NCI-H146 (cell line): Measurements from ENCODE around the gene WWOX.
A peak's percentile ranks its signal among the peaks of the same experiment; 100 is the strongest.

Experiments
- DNase-seq: peaks from one replicate; lab custom pipeline; 2025; lab: John Stamatoyannopoulos, UW

The WWOX gene

DNA sequence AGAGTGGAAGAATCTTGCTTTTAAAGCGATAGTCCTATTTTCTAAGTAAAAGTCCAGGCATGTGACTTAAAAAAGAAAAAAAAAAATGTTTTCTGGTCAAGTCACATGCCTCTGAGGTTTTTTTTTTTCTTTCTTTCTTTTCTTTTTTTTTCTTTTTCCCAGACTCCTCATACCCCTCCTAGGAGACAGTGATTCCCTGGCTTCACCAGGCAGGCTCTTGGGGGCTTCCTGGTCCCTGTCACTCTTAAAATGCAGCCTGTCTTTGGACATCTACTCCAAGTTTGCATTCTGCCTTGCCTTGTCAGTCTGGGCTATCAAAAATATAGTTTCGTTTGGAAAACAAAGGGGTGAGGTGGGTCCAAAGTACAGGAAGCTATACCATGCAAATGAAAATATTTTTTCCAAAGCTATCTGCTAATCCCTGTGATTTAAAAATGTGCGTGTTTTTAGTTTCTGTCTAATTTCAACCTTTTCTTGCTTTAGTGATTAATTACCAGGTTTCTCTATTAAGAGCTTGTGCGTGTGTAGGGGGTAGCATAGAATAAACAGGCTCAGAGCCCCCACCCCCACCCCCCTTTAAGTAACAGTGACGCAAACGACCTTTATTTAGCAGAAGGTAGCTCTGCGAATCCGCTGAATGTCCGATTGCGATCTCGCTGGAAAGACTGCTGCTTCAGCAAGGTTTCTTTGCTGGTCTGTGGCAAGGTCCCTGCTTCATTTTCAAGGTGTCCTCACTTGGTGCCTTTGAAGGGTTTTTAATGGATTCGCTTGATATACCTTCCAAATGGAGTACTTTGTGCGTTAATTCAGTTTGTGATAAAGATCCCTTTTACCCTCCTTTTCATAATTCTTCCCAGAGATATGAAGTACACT, 510.2 kb downstream of the WWOX start:
- no peak for DNase-seq

DNA sequence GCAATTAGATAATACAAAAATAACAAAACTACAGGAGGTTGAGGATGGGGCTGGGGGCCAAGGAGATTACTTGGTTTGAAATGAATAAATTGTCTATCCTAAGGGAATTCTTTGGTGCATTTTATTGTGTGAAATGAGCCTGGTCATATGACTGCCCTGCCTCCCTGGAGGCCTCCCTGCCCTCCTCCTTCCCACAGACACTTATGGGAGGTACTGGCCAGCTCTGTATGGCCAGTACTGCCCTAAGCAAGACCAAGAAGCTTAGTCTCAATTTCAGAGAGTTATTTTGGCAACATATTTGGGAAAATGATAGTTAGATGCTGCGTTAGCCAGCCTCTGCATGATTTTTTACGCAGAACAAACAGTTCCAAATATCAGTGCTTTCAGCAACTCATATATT, 511.9 kb downstream of the WWOX start:
- DNase-seq: no peak

DNA sequence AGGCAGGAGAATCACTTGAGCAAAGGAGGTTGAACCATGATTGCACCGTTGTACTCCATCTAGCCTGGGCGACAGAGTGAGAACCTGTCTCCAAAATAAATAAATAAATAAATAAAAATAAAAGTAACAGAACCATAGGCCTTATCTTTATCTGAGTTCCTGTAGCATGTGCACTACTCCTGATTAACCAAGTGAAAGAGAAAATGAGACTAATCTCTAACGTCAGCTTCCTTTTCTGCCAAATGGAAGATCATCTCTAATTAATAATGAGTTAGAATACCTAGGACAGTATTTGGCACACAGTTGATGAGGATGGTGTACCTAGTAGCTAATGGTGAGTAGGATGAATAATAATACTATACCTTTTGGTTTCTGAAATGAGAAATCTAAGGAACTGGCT, 520.4 kb downstream of the WWOX start:
- no peak for DNase-seq

DNA sequence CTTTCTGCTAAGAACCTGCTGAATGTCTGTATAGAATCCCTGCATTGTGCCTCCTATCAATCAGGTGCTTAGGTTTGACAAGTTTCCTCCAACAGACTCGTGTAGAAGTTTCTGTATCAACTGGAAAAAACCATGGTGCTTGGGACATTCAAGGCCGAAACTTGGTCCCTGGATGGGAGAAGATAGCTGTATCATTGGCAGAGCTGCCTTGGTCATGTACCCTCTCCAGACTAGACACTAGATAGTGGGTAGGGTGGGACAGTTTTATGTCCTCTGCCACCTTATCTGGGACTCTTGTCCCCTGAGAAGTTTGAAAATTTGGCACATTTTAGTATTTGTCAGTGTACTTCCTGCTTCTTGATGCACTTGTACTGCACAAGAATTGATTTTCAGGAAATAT, 520.8 kb downstream of the WWOX start:
- DNase-seq: no peak

DNA sequence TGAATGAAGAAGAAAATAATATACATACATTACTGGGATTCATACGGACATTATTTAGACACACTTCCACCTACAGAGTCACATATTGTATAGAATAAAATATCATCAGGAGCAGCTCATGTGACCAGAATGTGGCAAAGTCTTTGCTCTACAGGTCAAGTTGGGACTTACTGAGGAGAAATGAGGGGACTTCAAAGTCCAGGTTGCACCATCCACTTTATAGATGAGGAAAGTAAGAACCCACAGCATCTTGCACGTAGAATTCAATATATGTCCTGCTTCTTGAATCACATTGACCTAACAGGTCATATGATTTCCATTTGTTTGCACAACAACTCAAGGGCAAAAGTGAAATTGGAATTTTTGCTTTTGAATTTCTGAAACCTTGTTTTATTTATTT, 524.3 kb downstream of the WWOX start:
- DNase-seq: no peak

DNA sequence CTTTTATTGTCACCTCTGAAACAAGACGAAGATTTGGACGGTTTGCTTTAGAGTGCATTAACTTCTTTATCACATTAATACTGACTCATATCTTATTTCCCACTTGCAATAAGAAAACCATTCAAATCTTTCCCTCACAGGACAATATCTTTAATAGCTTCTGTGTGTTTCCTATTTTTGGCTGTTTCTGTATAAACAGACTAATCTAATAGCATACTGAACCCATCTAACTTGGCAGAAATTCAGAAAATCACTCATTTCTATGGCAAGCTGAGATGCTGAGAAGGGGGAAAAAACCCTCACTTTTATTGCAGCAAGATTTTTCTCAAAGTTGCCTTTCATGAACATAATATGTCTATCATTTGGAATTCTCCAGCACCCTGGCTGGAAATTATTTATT, 524.9 kb downstream of the WWOX start:
- no peak for DNase-seq

DNA sequence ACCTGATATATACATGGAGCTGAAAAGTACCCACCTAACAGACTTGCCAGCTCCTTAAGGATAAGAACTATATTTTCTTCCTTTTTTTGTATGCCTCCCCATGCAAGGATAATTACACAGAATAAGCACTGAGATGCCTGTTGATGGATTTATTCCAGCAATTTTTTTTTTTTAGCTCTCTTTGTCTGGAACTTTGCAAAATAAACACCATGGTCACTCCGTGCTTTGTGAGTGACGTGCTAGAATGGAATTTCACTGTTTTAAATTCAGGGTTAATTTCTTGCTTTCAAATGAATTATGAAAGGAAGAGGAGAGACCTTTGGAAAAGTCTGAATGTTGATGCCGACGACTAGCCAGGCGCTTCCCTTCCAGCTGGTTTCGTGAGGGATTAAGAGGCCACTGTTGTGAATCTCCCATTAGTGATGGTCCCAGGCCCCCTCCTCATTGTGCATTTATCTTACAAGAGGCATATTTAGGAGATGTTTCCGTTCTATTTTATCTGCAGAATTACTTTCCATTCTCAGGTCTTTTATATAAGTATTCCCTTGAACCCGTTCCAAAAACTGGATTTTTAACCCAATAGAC, 529.1 kb downstream of the WWOX start:
- DNase-seq: no peak

DNA sequence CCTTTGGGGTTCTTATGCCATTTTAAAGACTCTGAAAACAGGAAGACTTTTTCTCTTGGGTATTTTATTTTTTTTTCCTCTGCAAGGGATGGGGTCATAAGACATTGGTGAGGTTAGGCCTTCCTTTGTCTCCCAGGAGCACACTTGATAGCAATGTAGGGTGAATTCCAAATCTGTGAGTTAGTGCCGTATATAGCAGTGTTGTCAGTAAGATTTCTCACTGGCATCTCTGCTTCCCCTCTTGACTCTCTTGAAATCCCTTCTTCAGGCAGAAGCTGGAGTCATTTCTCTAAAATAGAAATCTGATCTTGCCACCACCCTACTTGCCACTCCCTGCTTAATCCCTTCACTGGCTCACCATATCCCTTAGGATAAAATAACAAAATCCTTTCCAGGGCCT, 529.7 kb downstream of the WWOX start:
- DNase-seq: no peak

DNA sequence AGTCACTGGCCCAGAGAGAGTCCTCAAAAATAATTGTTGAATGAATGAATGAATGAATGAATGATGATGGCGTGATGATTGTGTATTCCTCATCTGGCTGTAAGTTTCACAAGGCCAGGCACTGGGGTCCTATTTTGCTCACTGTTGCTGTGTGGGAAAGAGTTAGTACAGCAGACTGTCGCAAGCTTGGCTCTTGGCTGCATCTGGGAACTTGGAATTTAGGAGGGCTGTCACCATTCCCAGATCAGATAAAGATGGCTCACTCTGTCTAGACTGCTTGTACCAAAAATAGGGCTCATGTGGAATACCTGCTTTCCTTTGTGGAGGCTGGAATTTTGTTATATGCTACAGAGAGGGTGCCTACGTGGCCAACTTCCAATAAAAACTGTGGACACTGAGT, 530.6 kb downstream of the WWOX start:
- DNase-seq: no peak

DNA sequence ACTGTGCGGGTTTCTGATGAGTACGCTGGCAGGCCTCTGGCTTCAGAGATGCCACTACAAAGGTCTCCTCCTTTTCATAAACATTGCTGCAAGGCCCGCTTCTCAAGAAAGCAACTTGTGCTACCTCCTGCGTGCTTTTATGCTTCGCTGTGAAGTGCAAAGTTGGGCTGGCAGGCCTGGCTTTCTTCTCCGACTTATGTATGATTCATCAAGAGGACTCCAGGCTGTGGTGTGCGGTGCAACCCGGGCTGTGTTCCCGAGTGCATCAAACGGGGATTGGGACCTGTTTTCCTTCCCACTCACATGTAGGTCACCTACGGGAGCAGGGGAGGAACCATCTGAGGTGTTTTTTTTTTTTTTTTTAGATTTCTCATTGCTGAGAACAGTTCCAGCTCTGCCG, 534.1 kb downstream of the WWOX start:
- DNase-seq: no peak

DNA sequence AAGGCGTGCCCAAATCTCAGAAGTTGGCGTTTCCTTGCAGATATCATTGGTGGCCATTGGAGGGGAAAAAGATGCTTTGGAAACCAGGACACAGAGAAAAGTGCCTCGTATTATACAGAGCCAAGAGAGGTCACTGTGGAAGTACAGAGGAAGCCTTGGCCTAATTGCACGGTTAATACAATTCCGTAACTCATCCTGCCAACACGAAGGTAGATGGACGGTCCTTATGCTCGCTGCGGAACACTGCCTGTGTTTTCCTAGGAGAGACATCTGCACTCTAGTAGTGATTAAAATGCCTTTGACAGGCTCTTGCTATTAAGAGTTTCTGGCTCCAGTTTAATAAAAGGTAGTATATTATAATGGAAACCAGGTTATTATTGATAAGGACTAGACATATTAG, 536.4 kb downstream of the WWOX start:
- no peak for DNase-seq

DNA sequence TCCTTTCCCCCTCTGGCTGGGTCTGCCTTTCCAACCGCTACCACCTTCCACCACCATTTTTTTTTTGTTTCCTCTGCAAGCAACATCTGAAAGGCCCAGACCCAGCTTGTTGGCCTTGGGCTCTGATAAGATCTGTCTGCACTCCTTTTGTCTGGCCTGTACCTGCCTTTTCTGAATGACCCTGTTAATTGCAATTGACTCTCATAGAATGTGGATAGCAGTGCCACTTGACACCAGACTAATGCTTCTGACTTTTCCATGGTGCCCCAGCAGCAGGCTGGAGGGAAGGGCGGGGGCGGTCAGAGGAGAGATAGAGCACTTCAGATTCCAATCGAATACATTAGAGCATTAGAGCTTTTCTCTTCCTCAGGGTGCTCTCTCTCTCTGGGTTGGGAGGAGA, 538.9 kb downstream of the WWOX start:
- peak; percentile 70 for DNase-seq

DNA sequence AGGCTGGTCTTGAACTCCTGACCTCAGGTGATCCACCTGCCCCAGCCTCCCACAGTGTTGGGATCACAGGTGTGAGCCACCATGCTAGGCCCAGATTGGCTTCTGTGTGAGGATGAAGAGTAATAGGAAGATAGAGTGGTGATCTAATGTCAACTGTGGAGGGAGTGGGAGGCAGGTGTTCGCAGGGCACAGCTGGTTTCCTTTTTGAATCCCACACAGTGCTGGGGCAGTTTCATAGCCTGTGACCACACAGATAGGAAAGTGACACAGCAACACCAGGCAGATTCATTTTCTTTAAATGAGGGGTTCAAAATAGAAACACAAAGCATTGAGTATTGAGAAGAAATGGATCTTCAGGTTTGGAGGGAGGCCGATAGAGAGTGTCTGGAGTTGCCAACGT, 540.3 kb downstream of the WWOX start:
- peak; percentile 32 for DNase-seq

DNA sequence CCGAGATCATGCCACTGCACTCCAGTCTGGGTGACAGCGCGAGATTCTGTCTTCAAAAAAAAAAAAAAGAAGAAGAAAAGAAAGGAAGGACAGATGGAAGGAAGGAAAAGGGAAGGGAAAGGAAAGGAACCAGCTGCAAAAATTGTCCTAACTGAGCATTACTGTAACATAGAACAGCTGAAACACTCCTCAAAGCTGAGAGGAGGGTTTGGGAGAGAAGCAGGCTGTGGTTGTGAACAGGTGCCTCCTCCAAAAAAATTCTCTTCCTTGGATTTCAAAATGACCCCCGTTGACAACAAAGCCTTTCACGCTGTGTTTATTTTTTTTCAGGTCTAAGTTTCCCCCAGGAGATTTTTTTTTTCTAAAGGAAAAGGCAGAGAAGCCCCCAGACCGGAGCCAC, 541.4 kb downstream of the WWOX start:
- peak; percentile 46 for DNase-seq

DNA sequence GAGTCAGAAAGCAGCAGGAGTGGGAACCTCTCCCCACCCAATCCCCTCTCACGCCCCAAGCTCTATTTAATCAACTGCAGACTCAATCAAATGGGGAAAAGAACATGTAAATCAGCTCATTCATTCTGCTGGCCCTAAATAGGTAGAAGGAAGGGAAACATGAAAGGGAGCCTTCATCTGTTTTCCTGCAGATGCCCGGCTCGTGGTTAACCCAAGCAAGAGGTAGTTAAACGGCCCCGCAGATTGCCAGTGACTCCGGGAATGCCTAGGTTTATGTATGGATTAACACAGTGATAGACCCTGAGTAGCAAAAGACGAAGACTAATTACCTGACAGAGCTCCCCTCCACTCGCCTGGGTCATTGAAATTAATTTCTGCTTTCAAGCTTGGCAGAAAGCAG, 542.0 kb downstream of the WWOX start:
- peak; percentile 46 for DNase-seq

DNA sequence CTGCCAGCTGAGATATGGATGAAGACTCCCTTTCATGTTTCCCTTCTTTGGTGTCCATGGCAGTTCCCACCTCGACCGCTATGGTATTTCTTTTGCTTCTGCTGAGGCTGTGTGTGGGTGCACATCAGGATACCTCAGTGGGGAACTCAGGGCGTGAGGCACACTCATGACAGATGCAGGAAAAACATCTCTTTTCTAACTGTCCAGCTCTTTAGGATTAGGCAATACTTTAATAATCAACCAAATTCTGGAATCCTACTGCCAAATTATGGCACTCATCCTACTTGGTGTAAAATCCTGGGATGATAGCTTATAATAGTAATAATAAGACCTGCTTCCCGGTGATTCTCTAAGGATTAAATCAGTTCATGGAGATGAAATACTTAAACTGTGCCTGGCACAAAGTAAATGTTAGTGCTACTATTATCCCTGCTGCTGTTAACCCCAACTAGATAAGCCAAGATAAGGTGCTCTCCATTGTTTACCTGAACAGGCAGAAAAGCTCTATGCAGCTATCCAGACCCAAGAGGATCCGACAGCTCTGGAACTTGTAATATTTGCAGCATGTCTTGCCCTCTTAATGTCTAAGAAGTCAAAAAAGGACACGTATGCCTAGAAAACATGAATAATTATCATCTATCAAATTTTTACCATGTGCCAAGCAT, 543.3 kb downstream of the WWOX start:
- DNase-seq: no peak

DNA sequence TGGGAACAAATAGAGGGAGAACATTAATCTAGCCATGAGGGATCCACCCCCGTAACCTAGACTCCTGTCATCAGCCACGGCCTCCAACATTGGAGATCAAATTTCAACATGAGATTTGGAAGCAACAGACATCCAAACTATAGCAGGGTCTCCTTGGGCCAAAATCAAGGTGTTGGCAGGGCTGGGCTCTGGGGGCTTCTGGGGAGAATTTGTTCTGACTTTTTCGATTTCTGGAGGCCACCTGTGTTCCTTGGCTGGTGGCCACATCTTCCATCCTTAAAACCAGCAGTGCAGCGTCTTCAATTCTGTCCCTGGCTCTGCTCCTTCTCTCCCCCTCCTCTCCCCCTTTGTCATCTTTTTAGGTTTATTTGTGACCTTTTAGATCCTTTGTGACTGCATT, 546.2 kb downstream of the WWOX start:
- no peak for DNase-seq

DNA sequence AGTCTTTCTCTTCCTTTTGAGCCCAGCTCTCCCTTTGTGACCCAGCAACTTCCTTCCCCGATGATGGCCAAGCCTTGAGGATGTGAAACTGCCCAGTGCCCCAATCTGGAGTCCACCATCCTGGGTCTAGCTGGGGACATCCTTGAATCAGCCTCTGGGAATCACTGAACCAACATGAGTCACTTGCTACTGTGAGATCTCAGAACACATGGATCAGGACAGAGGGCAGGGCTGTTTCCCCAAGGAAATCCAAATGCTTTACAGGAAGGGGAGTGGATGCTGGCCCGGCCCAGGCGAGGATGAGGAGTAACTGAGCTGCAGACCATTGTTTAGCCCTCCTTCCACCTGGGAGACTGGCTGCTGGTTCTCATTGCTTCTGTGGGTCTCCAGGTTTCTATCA, 547.6 kb downstream of the WWOX start:
- no peak for DNase-seq

DNA sequence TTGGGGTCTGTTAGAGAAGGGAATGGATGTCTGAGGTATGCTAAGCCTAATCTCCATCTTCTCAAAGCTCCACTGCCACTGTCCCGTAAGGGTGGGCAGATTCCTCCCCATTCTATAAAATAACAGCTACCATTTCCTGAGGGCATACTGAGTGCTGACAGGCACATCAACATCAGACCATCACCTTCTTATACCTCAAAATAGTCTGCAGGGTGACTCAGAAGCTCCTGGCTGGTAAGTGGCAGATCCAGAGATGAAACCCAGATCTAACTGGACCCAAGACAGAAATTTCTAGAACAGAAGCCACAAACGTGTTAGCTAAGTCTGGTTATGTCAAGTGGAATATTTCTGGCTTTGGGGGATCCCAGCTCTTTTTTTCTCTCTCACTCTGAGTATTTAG, 548.0 kb downstream of the WWOX start:
- no peak for DNase-seq

DNA sequence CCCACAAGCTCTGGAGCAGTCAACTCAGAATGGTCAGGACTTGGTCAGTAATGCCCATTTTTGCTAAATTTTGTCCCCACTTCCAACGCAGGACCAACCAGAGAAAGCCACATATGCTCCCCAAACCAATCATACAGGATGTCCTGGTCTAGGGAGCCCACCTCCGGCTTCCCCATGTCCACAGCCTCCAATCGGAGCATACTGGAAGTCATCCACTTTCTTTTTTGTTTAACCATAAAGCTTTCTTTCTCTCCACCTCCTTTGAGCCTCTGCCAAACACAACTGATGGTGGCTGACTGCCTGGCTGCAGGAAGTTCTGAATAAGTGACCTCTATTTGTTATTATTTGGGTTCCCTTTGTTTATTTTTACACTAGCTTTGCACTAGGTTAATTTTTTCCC, 549.1 kb downstream of the WWOX start:
- DNase-seq: no peak

DNA sequence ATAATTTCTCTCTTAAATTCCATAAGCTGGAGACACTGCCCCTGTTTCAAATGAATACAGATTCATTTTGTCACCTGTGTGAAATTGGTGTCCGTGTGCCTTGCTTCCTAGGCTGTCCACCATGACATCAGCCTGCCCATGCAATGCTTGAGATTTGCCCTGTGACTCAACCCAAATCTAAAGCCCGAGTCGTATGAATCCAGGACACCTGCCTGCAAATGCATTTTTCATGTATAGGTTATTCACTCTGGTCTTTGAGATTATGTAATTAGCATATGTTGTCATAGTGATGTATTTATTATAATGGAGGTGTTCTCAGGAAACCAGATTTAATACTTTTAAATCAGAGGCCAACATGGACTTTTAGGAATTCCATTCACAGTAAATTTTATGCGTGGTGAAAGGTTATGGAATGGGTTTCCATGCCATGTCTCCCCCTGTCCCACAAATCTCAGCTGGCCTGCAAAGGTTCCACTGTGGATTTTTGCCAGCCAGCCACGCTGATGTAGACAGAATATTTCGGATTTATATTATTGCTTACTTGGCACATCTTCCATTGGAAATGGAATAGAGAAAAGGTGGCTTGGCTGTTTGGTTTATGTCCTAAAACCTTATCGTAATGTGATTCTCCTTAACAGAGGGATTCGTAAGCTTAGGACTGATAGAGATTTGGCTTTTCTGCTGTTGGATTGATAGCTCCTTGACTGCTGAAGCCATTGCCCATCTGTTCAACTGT, 551.1 kb downstream of the WWOX start:
- DNase-seq: no peak

DNA sequence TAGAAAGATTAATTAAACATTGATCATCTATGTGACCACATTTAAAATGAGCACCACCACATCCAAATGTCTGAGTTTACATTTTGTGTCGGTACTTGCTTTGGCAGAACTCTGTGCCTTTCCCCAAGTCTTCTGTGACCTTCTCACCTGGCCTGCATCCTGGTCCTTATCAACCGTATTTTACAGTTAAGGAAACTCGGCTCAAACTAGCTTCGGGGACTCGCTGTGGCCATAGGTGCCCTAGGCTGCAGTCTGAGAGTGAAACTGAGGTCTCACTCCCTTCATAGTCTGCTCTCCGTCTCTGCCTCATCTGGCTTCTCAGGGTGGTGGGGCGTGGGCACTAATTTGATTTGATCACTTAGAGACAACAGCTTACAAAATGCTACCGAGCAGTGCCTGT, 555.5 kb downstream of the WWOX start:
- DNase-seq: no peak
